Measurements from ENCODE around the gene THAP10.
"Not testable (repeated sequence)": the region's sequence is repeated elsewhere in the genome, so short reads cannot be mapped to it uniquely, and the experiment has no call there.

THAP10 gene

GRCh38 chr15:70875001-70875782, 17.0 kb downstream of the THAP10 start:
- Histone ChIP-seq H3K27ac (ENCODE audit: low read length) (no peak overlapping the region), H3K4me1 (ENCODE audit: control insufficient read depth in 1 of 2, insufficient read depth in 2 of 2, low read length in 2 of 2) (peaks cover 1 to 5% of the 10 kb centered on the region in 2 donors), H3K36me3 (ENCODE audit: control insufficient read depth in 1 of 2, insufficient read depth in 2 of 2, low read length in 2 of 2) (no peaks in the 10 kb centered on the region), H3K27me3 (ENCODE audit: low read depth, low read length) (no peaks in the 10 kb centered on the region), H3K9me3 (ENCODE audit: control insufficient read depth in 1 of 2, low read length in 2 of 2) (no peaks in the 10 kb centered on the region), H3K4me3 (ENCODE audit: low read depth in 1 of 2, low read length in 2 of 2) (no peak overlapping the region)

GRCh38 chr15:70873232-70874054, 18.8 kb downstream of the THAP10 start:
- H3K36me3 ChIP-seq (ENCODE audit: control insufficient read depth in 1 of 2, insufficient read depth in 2 of 2, low read length in 2 of 2) = no peaks in the 10 kb centered on the region
- H3K4me3 ChIP-seq (ENCODE audit: low read depth in 1 of 2, low read length in 2 of 2) = no peak overlapping the region
- no peaks in the 10 kb centered on the region for H3K27me3 ChIP-seq (ENCODE audit: low read depth, low read length)
- H3K4me1 ChIP-seq (ENCODE audit: control insufficient read depth in 1 of 2, insufficient read depth in 2 of 2, low read length in 2 of 2) = peaks cover 9 to 21% of the 10 kb centered on the region in 2 donors
- H3K9me3 ChIP-seq (ENCODE audit: control insufficient read depth in 1 of 2, low read length in 2 of 2) = no peaks in the 10 kb centered on the region
- no peak overlapping the region for H3K27ac ChIP-seq (ENCODE audit: low read length)

GRCh38 chr15:70871490-70871889, 20.7 kb downstream of the THAP10 start:
- H3K27ac ChIP-seq (ENCODE audit: low read length); H3K27me3 ChIP-seq (ENCODE audit: low read depth, low read length); H3K36me3 ChIP-seq (ENCODE audit: control insufficient read depth in 1 of 2, insufficient read depth in 2 of 2, low read length in 2 of 2); H3K9me3 ChIP-seq (ENCODE audit: control insufficient read depth in 1 of 2, low read length in 2 of 2); H3K4me3 ChIP-seq (ENCODE audit: low read depth in 1 of 2, low read length in 2 of 2): not testable (repeated sequence)
- H3K4me1 ChIP-seq (ENCODE audit: control insufficient read depth in 1 of 2, insufficient read depth in 2 of 2, low read length in 2 of 2) = peaks cover 13 to 35% of the 10 kb centered on the region in 2 donors

GRCh38 chr15:70870051-70870450, 22.2 kb downstream of the THAP10 start:
- Histone ChIP-seq H3K9me3 (ENCODE audit: control insufficient read depth in 1 of 2, low read length in 2 of 2) (no peaks in the 10 kb centered on the region), H3K27ac (ENCODE audit: low read length) (no peak overlapping the region), H3K27me3 (ENCODE audit: low read depth, low read length) (no peaks in the 10 kb centered on the region), H3K4me3 (ENCODE audit: low read depth in 1 of 2, low read length in 2 of 2) (no peak overlapping the region), H3K4me1 (ENCODE audit: control insufficient read depth in 1 of 2, insufficient read depth in 2 of 2, low read length in 2 of 2) (peaks cover 13 to 35% of the 10 kb centered on the region in 2 donors), H3K36me3 (ENCODE audit: control insufficient read depth in 1 of 2, insufficient read depth in 2 of 2, low read length in 2 of 2) (no peaks in the 10 kb centered on the region)

GRCh38 chr15:70869346-70869745, 22.9 kb downstream of the THAP10 start:
- Histone ChIP-seq H3K4me3 (ENCODE audit: low read depth in 1 of 2, low read length in 2 of 2) (no peak overlapping the region), H3K27me3 (ENCODE audit: low read depth, low read length) (no peaks in the 10 kb centered on the region), H3K27ac (ENCODE audit: low read length) (no peak overlapping the region), H3K9me3 (ENCODE audit: control insufficient read depth in 1 of 2, low read length in 2 of 2) (no peaks in the 10 kb centered on the region), H3K4me1 (ENCODE audit: control insufficient read depth in 1 of 2, insufficient read depth in 2 of 2, low read length in 2 of 2) (peaks cover 13 to 35% of the 10 kb centered on the region in 2 donors), H3K36me3 (ENCODE audit: control insufficient read depth in 1 of 2, insufficient read depth in 2 of 2, low read length in 2 of 2) (no peaks in the 10 kb centered on the region)

- Histone ChIP-seq H3K27ac (ENCODE audit: low read length) (no peak overlapping the region), H3K4me3 (ENCODE audit: low read depth in 1 of 2, low read length in 2 of 2) (no peak overlapping the region), H3K4me1 (ENCODE audit: control insufficient read depth in 1 of 2, insufficient read depth in 2 of 2, low read length in 2 of 2) (peaks cover 13 to 35% of the 10 kb centered on the region in 2 donors), H3K9me3 (ENCODE audit: control insufficient read depth in 1 of 2, low read length in 2 of 2) (no peaks in the 10 kb centered on the region), H3K27me3 (ENCODE audit: low read depth, low read length) (no peaks in the 10 kb centered on the region), H3K36me3 (ENCODE audit: control insufficient read depth in 1 of 2, insufficient read depth in 2 of 2, low read length in 2 of 2) (no peaks in the 10 kb centered on the region)
These were observed 24.2 kb downstream of the THAP10 start for GRCh38 chr15:70867911-70868467.

- H3K4me3 ChIP-seq (ENCODE audit: low read depth in 1 of 2, low read length in 2 of 2) = no peak overlapping the region
- no peak overlapping the region for H3K27ac ChIP-seq (ENCODE audit: low read length)
- peaks cover 13 to 35% of the 10 kb centered on the region in 2 donors for H3K4me1 ChIP-seq (ENCODE audit: control insufficient read depth in 1 of 2, insufficient read depth in 2 of 2, low read length in 2 of 2)
- no peaks in the 10 kb centered on the region for H3K27me3 ChIP-seq (ENCODE audit: low read depth, low read length)
- no peaks in the 10 kb centered on the region for H3K9me3 ChIP-seq (ENCODE audit: control insufficient read depth in 1 of 2, low read length in 2 of 2)
- no peaks in the 10 kb centered on the region for H3K36me3 ChIP-seq (ENCODE audit: control insufficient read depth in 1 of 2, insufficient read depth in 2 of 2, low read length in 2 of 2)
These were observed 25.1 kb downstream of the THAP10 start for GRCh38 chr15:70866982-70867641.

- Histone ChIP-seq H3K4me1 (ENCODE audit: control insufficient read depth in 1 of 2, insufficient read depth in 2 of 2, low read length in 2 of 2) (peaks cover 4 to 15% of the 10 kb centered on the region in 2 donors), H3K27ac (ENCODE audit: low read length) (no peak overlapping the region), H3K9me3 (ENCODE audit: control insufficient read depth in 1 of 2, low read length in 2 of 2) (no peaks in the 10 kb centered on the region), H3K4me3 (ENCODE audit: low read depth in 1 of 2, low read length in 2 of 2) (no peak overlapping the region), H3K36me3 (ENCODE audit: control insufficient read depth in 1 of 2, insufficient read depth in 2 of 2, low read length in 2 of 2) (no peaks in the 10 kb centered on the region), H3K27me3 (ENCODE audit: low read depth, low read length) (no peaks in the 10 kb centered on the region)
These were observed 28.6 kb downstream of the THAP10 start for GRCh38 chr15:70863450-70864218.

GRCh38 chr15:70859998-70860397, 32.2 kb downstream of the THAP10 start:
- Histone ChIP-seq H3K36me3 (ENCODE audit: control insufficient read depth in 1 of 2, insufficient read depth in 2 of 2, low read length in 2 of 2) (no peaks in the 10 kb centered on the region), H3K27me3 (ENCODE audit: low read depth, low read length) (no peaks in the 10 kb centered on the region), H3K9me3 (ENCODE audit: control insufficient read depth in 1 of 2, low read length in 2 of 2) (no peaks in the 10 kb centered on the region), H3K27ac (ENCODE audit: low read length) (no peak overlapping the region), H3K4me1 (ENCODE audit: control insufficient read depth in 1 of 2, insufficient read depth in 2 of 2, low read length in 2 of 2) (peaks cover 0 to 11% of the 10 kb centered on the region in 2 donors), H3K4me3 (ENCODE audit: low read depth in 1 of 2, low read length in 2 of 2) (no peak overlapping the region)

GRCh38 chr15:70859322-70859908, 32.8 kb downstream of the THAP10 start:
- Histone ChIP-seq H3K4me1 (ENCODE audit: control insufficient read depth in 1 of 2, insufficient read depth in 2 of 2, low read length in 2 of 2) (peaks cover 0 to 17% of the 10 kb centered on the region in 2 donors), H3K27ac (ENCODE audit: low read length) (no peak overlapping the region), H3K27me3 (ENCODE audit: low read depth, low read length) (no peaks in the 10 kb centered on the region), H3K4me3 (ENCODE audit: low read depth in 1 of 2, low read length in 2 of 2) (no peak overlapping the region), H3K36me3 (ENCODE audit: control insufficient read depth in 1 of 2, insufficient read depth in 2 of 2, low read length in 2 of 2) (peaks cover 0 to 2% of the 10 kb centered on the region in 2 donors), H3K9me3 (ENCODE audit: control insufficient read depth in 1 of 2, low read length in 2 of 2) (no peaks in the 10 kb centered on the region)
